Measurements from ENCODE around the gene CFAP45.

DNA sequence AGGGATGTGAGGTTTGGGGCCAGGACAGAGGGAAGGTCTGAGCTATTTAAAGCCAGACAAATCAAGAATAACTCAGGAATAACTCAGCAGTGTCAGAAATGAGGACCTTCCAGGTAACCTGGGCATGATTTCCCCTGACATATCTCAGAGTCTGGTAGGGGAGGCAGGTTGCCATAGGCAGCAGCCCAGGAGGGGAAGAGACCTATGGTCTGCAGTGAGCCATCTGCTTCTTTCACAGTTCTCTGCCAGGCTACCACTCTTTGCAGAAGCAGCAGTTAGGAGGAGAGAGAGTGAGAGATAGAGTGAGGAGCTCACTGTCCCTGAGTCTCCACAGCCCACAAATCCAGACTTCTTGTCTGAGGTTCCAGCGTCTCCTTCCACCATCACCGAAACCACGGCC lies 31.2 kb downstream of the CFAP45 start:
- TF ChIP-seq EZH2phosphoT487 (IDR thresholded peaks at IDR 0.05; ENCODE audit: low read depth, severe bottlenecking, unreplicated experiment) (no peak), EZH2 (IDR thresholded peaks at IDR 0.05; ENCODE audit: borderline replicate concordance) (no peak)
- TF ChIP-seq, protein P1, sequence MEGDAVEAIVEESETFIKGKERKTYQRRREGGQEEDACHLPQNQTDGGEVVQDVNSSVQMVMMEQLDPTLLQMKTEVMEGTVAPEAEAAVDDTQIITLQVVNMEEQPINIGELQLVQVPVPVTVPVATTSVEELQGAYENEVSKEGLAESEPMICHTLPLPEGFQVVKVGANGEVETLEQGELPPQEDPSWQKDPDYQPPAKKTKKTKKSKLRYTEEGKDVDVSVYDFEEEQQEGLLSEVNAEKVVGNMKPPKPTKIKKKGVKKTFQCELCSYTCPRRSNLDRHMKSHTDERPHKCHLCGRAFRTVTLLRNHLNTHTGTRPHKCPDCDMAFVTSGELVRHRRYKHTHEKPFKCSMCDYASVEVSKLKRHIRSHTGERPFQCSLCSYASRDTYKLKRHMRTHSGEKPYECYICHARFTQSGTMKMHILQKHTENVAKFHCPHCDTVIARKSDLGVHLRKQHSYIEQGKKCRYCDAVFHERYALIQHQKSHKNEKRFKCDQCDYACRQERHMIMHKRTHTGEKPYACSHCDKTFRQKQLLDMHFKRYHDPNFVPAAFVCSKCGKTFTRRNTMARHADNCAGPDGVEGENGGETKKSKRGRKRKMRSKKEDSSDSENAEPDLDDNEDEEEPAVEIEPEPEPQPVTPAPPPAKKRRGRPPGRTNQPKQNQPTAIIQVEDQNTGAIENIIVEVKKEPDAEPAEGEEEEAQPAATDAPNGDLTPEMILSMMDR (IDR thresholded peaks at IDR 0.05; ENCODE audit: poor library complexity) = no peak
